GM12801 (cell line): ENCODE data around the gene SV2C.

Source experiments
- TF ChIP-seq, protein P1 (sequence below): IDR thresholded peaks from one replicate; pipeline ENCODE4 v1.5.1; 2011; ENCODE audit warnings: control low read depth; ENCODE audit not compliant: insufficient read length; ENCODE audit errors: extremely low read depth

SV2C gene

DNA sequence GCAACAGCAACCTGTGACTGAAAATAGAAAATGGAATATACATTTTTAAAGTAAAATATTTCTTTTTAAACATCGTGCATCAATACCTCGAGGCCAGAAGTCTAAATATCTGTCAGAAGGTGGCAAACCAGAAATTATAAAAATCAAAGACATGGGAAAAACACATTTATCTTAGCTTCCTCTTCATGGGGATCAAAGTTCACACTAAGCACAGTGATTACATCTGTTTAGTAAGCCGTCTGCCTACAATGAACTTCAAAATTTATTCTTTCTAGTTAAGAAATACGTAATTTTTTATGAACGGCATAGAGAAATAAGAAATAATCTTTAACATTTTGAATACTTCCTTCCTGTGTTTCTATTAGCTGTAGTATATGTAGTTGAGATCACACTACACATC, 17.9 kb upstream of the SV2C start:
- TF ChIP-seq, protein P1, sequence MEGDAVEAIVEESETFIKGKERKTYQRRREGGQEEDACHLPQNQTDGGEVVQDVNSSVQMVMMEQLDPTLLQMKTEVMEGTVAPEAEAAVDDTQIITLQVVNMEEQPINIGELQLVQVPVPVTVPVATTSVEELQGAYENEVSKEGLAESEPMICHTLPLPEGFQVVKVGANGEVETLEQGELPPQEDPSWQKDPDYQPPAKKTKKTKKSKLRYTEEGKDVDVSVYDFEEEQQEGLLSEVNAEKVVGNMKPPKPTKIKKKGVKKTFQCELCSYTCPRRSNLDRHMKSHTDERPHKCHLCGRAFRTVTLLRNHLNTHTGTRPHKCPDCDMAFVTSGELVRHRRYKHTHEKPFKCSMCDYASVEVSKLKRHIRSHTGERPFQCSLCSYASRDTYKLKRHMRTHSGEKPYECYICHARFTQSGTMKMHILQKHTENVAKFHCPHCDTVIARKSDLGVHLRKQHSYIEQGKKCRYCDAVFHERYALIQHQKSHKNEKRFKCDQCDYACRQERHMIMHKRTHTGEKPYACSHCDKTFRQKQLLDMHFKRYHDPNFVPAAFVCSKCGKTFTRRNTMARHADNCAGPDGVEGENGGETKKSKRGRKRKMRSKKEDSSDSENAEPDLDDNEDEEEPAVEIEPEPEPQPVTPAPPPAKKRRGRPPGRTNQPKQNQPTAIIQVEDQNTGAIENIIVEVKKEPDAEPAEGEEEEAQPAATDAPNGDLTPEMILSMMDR, result no peak

DNA sequence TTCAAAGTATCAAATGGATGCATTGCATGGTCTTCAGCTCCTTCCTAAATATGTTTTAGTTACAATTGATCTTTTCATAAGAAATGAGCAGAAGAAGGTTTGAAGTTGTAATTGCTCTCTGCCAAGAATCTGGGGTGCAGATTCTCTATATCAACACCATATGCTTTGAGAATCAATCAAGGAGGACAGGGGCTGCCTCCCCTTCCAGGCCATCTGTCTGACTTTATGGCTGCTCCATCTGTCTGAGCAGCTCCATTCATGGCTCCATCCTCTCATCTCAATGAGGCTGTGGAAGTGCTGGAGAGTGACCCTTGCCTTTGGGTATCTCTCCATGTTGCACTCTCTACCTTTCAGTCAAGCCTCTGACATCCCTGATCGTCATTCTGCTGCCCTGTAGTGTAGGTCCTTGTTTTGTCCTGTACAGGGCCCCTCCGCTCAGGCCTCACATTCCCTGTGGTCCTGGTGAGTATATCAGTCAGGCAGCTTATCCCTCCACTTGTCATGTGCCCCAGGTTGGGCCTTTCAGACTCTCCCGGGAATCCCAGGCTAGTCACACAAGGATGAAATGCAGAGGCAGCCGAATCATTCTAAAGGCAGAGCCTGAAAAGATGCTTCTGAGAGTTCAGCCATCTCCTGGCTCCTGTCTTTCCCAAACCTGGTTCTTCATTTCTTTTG, 14.0 kb upstream of the SV2C start:
- TF ChIP-seq, protein P1, result no peak

DNA sequence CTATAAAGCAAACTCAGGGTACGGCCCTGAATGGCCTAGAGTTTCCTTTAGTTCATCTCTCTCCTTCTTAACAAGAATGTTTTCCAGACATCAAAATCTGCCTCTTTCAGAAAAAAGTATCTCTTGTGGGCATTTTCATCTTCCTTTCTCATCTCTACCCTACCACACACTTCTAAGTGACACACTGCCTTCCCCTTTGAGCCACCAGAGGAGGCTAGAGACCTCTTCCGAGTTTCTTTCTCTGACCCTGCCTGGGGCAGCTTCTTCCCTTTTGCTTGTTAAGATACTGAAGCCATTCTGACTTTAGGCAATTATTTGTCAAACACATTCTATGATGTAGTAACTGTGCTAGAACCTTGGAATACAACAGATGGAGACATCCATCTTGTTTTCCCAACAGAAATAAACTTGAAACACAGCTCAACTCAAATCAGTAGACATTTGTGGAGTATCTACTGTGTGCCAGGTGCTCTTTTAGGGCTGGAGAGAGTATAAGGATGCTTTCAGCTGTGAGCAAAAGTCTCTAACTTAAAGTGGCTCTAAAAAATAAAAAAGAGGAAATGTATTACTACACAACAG, 8.6 kb upstream of the SV2C start:
- TF ChIP-seq, protein P1, result no peak

DNA sequence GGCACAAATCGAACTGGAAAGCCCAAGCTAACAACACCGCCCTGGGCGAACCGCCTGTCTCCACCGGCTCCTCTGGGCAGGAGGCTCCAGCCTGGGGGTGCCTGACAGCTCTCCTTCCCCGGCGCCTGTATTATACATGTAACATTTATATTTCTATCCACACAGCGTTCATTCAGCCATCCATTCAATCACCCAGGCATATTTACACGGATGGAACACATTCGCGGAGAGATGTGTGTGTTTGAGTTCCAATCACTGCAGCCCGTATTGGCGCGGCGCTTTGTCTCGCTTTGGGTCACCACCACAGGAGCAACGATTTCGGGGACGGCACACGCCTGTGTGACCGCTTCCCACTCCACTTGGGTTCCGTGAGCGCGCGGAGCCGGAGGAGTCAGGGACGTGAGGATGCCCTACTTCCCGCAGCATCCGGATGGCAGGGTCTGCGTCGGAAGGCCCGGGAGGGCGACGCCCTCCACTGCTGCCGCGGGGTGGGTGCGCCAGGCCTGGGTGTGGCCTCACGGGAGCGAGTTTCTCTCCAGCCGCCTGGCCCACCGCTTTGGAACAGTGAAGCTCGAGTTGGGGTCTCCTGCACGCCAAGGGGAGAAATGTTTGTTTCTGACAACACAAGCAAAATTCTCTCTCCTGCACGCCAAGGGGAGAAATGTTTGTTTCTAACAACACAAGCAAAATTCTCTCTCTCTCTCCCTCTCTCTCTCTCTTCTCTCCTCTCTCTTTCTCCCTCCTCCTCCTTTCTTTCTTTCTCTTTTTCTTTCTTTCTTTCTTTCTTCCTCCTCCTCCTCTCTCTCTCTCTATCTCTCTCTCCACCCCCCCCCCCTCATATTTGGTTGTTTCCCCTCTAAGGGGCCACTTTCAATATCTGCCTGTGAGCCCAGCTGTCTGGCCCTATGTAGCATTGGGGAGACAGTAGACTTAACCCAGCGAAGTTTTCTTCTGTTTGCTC, 1.1 kb upstream of the SV2C start:
- TF ChIP-seq, protein P1, result no peak

DNA sequence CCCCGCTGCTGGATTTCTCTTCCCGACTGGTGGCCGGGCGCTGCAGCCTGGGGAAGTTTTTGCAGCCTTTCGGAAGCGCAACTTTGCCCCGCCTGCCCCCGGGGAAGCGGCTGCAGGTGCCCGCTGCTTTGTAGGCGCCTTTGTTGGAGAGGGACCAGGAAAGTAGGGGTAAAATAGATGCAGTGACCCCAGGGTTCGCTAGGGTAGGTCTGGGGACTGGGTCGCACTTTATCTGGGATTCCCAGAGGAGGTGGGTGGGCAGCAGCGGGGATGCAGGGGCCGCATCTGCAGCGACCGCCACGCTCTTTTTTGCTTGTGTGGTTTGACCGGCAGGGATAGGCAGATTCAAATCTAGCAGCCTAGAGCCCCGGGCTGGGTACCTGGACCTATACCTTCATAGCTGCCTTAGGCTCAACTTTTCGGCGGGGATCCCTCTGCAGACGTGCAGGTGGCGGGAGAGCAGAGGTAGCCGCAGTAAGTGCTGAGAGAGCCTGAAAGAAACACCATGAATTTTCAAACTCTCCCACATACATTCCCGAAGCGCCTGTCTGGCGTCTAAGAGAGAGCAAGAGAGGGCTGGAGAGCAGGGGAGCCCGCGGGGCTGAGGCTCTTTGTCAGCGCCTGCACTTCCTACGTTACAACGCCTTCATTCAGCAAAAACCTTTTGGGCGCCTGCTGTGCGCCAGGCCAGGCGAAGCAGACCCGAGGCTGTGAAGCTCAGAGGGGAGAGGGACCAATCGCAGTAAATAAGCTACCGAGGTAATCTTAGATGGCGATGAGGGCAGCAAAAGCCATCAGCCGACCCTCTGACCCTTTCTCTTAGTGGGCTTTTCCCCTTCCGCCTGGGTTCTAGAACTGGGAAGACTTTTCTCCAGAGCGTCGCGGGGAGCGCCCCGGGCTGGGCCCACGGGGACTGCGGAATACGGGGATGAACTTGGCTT, 642 bp downstream of the SV2C start:
- TF ChIP-seq, protein P1, result no peak

DNA sequence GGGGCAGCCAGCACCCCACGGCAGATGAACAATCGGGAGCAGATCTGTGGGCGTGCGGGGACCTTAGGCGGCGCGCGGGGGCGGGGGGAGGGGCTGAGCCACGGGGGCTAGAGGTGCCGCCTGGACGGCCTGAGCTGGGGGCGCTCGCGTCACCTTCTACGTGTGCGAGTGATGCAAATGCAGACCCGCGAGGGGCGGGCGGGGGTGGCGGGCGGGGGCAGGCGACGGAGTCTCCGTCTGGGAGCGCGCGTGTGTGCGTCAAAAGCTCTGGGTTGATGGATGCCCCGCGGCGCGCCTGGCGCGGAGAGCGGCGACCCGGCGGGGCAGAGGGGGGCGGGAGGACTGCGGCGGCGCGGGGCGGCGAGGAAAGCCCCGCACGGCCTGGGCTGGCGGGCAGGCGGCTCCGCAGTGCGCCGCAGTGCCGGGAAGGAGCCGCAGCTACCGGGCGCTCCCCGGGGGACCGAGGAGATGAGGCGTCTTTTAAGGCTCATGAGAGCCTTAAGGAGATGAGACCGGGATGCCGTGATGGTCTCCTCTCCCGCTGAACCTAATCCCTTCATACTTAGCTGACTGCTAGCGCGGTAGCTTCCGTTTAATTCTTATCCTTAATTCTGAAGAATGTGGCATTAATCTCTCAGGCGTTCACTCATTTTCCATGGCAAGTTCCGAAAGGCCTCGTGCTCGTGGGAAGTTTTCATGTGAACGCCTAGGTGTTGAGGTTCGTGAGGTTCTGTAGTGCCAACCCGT, 1.5 kb downstream of the SV2C start:
- TF ChIP-seq, protein P1, result no peak
